HEK293 (cell line): ENCODE measurements around the gene ZNF597.

Experiments used
- CTCF ChIA-PET: fragments of 350-600 bp; formaldehyde crosslinking; extraction: SDS; loops from one replicate; lab custom pipeline; 2021; ENCODE audit warnings: antibody characterized with exemption; lab: Yijun Ruan, JAX
- POLR2A ChIA-PET: fragments of 300-600 bp; formaldehyde crosslinking; extraction: SDS; loops from one replicate; lab custom pipeline; 2020; ENCODE audit warnings: antibody characterized with exemption, inconsistent platforms; lab: Yijun Ruan, JAX
- H3K27ac ChIP-seq: fragments of 200-500 bp; sonication (Bioruptor generic); 2 replicates; pipeline ENCODE4 v1.5.1; 2014; ENCODE audit warnings: low read depth, low read length, control low read depth, inconsistent platforms; ENCODE audit errors: extremely low read depth
- H3K36me3 ChIP-seq, 2 experiments: fragments of 200-500 bp in 1 of 2; sonication (Bioruptor generic) in 1 of 2; 1 replicate in 1 of 2; 2 replicates in 1 of 2; pipeline ENCODE4 v1.5.1; 2014 to 2017; ENCODE audit warnings: inconsistent platforms in 2 of 2, low read length in 2 of 2; ENCODE audit not compliant: control insufficient read depth in 2 of 2, insufficient read depth in 1 of 2
- H3K4me1 ChIP-seq: fragments of 200-500 bp; sonication (Bioruptor generic); 2 replicates; pipeline ENCODE4 v1.5.1; 2014; ENCODE audit warnings: mild to moderate bottlenecking, low read length, inconsistent platforms; ENCODE audit not compliant: control insufficient read depth, insufficient read depth
- H3K4me3 ChIP-seq: 2 replicates; pipeline ENCODE4 v1.5.1; 2011; ENCODE audit warnings: low read depth, mild to moderate bottlenecking, control low read depth, low read length, moderate library complexity
- H3K9me3 ChIP-seq: fragments of 200-500 bp; sonication (Bioruptor generic); 2 replicates; pipeline ENCODE4 v1.5.1; 2014; ENCODE audit warnings: low read depth, low read length, inconsistent platforms; ENCODE audit not compliant: control insufficient read depth, insufficient read depth
- EGR2 ChIP-seq: fragments of 450-650 bp; formaldehyde crosslinking; IDR thresholded peaks from 2 replicates; pipeline ENCODE4 v1.5.1; 2016; ENCODE audit warnings: low read depth, missing biosample characterization, missing genetic modification characterization
- GLIS1 ChIP-seq: fragments of 450-650 bp; formaldehyde crosslinking; IDR thresholded peaks from 2 replicates; pipeline ENCODE4 v1.5.1; 2016; ENCODE audit warnings: missing biosample characterization, missing genetic modification characterization
- HOXA7 ChIP-seq: sonication (generic); formaldehyde crosslinking; IDR thresholded peaks from 2 replicates; pipeline ENCODE4 v1.8.1; 2022; ENCODE audit warnings: missing genetic modification reagents, borderline replicate concordance
- IKZF3 ChIP-seq: fragments of 450-650 bp; IDR thresholded peaks from 2 replicates; pipeline ENCODE4 v1.5.0; 2018; ENCODE audit warnings: missing biosample characterization, mild to moderate bottlenecking, missing genetic modification characterization, moderate library complexity
- SP3 ChIP-seq: fragments of 450-650 bp; formaldehyde crosslinking; IDR thresholded peaks from 2 replicates; pipeline ENCODE4 v1.5.1; 2016; ENCODE audit warnings: missing biosample characterization, missing genetic modification characterization
- SP7 ChIP-seq: fragments of 450-650 bp; formaldehyde crosslinking; IDR thresholded peaks from 2 replicates; pipeline ENCODE4 v1.5.1; 2016; ENCODE audit warnings: missing biosample characterization, missing genetic modification characterization
- TCF7L2 ChIP-seq: IDR thresholded peaks from 2 replicates; pipeline ENCODE4 v1.6.1; 2011; ENCODE audit warnings: low read depth, mild to moderate bottlenecking, inconsistent platforms, low read length, moderate library complexity, borderline replicate concordance
- ZBTB17 ChIP-seq: fragments of 450-650 bp; formaldehyde crosslinking; IDR thresholded peaks from 2 replicates; pipeline ENCODE4 v1.5.1; 2016; ENCODE audit warnings: missing biosample characterization, missing genetic modification characterization
- ZBTB6 ChIP-seq: fragments of 450-650 bp; formaldehyde crosslinking; IDR thresholded peaks from 2 replicates; pipeline ENCODE4 v1.5.1; 2017; ENCODE audit warnings: missing biosample characterization, missing genetic modification characterization
- ZBTB8A ChIP-seq: fragments of 450-650 bp; formaldehyde crosslinking; IDR thresholded peaks from 2 replicates; pipeline ENCODE4 v1.5.1; 2016; ENCODE audit warnings: missing biosample characterization, missing genetic modification characterization
- ZNF138 ChIP-seq: fragments of 450-650 bp; formaldehyde crosslinking; IDR thresholded peaks from 2 replicates; pipeline ENCODE4 v1.5.1; 2016; ENCODE audit warnings: missing biosample characterization, missing genetic modification characterization, borderline replicate concordance
- ZNF157 ChIP-seq: fragments of 450-650 bp; formaldehyde crosslinking; IDR thresholded peaks from 2 replicates; pipeline ENCODE4 v1.5.1; 2016; ENCODE audit warnings: missing biosample characterization, missing genetic modification characterization
- ZNF24 ChIP-seq: fragments of 450-650 bp; formaldehyde crosslinking; IDR thresholded peaks from 2 replicates; pipeline ENCODE4 v1.5.1; 2016; ENCODE audit warnings: missing biosample characterization, missing genetic modification characterization
- ZNF366 ChIP-seq: fragments of 450-650 bp; formaldehyde crosslinking; conservative IDR thresholded peaks from 2 replicates; pipeline ENCODE4 v1.5.1; 2016; ENCODE audit warnings: missing biosample characterization, missing genetic modification characterization
- ZNF394 ChIP-seq: fragments of 450-650 bp; formaldehyde crosslinking; IDR thresholded peaks from 2 replicates; pipeline ENCODE4 v1.5.1; 2016; ENCODE audit warnings: missing biosample characterization, missing genetic modification characterization, mild to moderate bottlenecking, moderate library complexity, borderline replicate concordance
- ZNF449 ChIP-seq: fragments of 450-650 bp; formaldehyde crosslinking; IDR thresholded peaks from 2 replicates; pipeline ENCODE4 v1.5.1; 2017; ENCODE audit warnings: missing biosample characterization, mild to moderate bottlenecking, missing genetic modification characterization, moderate library complexity
- ZNF561 ChIP-seq: fragments of 450-650 bp; IDR thresholded peaks from 2 replicates; pipeline ENCODE4 v1.5.1; 2018; ENCODE audit warnings: missing biosample characterization, missing genetic modification characterization, borderline replicate concordance
- ZNF600 ChIP-seq: fragments of 450-650 bp; formaldehyde crosslinking; IDR thresholded peaks from 2 replicates; pipeline ENCODE4 v1.5.1; 2016; ENCODE audit warnings: missing biosample characterization, missing genetic modification characterization
- ZNF624 ChIP-seq: fragments of 450-650 bp; formaldehyde crosslinking; IDR thresholded peaks from 2 replicates; pipeline ENCODE4 v1.5.1; 2017; ENCODE audit warnings: missing biosample characterization, missing genetic modification characterization
- ZNF629 ChIP-seq: fragments of 450-650 bp; formaldehyde crosslinking; IDR thresholded peaks from 2 replicates; pipeline ENCODE4 v1.5.1; 2017; ENCODE audit warnings: missing biosample characterization, missing genetic modification characterization
- ZNF776 ChIP-seq: fragments of 450-650 bp; formaldehyde crosslinking; IDR thresholded peaks from 2 replicates; pipeline ENCODE4 v1.5.0; 2017; ENCODE audit warnings: missing biosample characterization, missing genetic modification characterization, borderline replicate concordance
- ZSCAN23 ChIP-seq: fragments of 450-650 bp; formaldehyde crosslinking; IDR thresholded peaks from 2 replicates; pipeline ENCODE4 v1.5.1; 2016; ENCODE audit warnings: missing biosample characterization, missing genetic modification characterization

Gene ZNF597

GRCh38 chr16:3457434-3458252 lies 14.3 kb upstream of the ZNF597 start (continued):
- TF ChIP-seq ZNF629 (tag by site-specific recombination) (peak; percentile 63), ZNF776 (tag by site-specific recombination) (no peak), EGR2 (tag by site-specific recombination) (peak; percentile 22; the same call in 1 of the 2 replicates), GLIS1 (tag by site-specific recombination) (peak; percentile 87), ZNF449 (tag by site-specific recombination) (no peak; the same call in 1 of the 2 replicates), ZNF24 (tag by site-specific recombination) (peak; percentile 52; the same call in 1 of the 2 replicates), TCF7L2 (no peak), ZNF366 (no peak), SP7 (tag by site-specific recombination) (peak; percentile 76; the same call in 1 of the 2 replicates), ZBTB6 (peak; percentile 63; the same call in 1 of the 2 replicates), ZNF600 (peak; percentile 79), ZNF561 (tag by site-specific recombination) (peak; percentile 82), SP3 (tag by site-specific recombination) (peak; percentile 86), ZBTB8A (peak; percentile 69), ZNF394 (tag by site-specific recombination) (peak; percentile 51; the same call in 1 of the 2 replicates)

GRCh38 chr16:3454631-3455147 lies 11.4 kb upstream of the ZNF597 start:
- H3K4me1 ChIP-seq = peaks cover 5% of the 10 kb centered on the region
- ChIA-PET CTCF (no interaction called here), POLR2A (interaction anchor here (1.8 kb wide), 1 partner anchor 11 kb away, joined by 14 read pairs; the partner anchor contains the start of genes NAA60 and ZNF597)
- no peaks in the 10 kb centered on the region for H3K9me3 ChIP-seq
- no peak overlapping the region for H3K27ac ChIP-seq
- no peak overlapping the region for H3K4me3 ChIP-seq
- TF ChIP-seq ZNF624 (tag by site-specific recombination) (no peak), ZSCAN23 (tag by site-specific recombination) (no peak), ZNF157 (tag by site-specific recombination) (no peak), ZBTB17 (tag by site-specific recombination) (0 out of 2 replicates have a peak, but pooled peaks have one; percentile 23), HOXA7 (no peak), ZNF138 (no peak), IKZF3 (tag by site-specific recombination) (no peak)
- peaks cover 0 to 9% of the 10 kb centered on the region in 2 experiments; a peak in 2 of 3 replicates for H3K36me3 ChIP-seq
